ENCODE data around the gene SEC24D. TPM values are rescaled to one million over a fixed set of nuclear protein-coding genes. Genes with fewer than 3 reads are reported as not detected.

The SEC24D gene
- total and polyA plus RNA-seq, 2 experiments from 2014 or later = 37.6 to 94.8 TPM

DNA sequence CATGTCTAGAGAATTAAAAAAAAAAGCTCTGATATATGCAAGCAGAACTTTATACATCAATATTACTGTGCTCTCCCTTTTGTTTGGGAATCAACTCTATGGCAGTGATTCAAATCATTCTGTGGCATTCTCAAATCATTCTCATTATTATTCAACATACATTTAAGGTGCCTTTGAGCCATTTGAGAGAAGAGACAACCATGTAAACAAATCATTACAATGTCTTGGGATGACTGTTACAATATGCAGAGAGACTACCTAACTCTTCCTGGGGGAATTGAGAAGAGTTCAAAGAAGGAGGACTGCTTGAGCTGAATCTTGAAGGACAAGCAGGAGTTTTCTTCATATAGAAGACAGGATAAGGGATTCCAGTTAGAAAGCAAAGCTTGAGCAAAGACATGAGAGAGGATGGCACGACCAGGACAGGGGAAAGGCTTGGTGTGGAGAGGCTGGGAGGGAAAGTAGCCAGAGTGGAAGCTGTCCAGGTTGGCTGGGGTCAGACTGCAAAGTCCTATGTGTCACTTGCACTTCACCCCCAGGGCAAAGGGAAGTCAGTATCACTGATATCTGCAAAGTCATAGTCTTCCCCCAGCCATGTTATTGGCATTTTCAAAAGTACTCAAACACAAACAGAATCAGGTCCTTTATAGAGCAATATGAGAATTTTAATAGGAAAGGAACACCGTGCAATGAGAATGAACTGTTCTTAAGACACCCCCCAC lies 9.0 kb downstream of the SEC24D start (continued):
- TF ChIP-seq, protein P1, sequence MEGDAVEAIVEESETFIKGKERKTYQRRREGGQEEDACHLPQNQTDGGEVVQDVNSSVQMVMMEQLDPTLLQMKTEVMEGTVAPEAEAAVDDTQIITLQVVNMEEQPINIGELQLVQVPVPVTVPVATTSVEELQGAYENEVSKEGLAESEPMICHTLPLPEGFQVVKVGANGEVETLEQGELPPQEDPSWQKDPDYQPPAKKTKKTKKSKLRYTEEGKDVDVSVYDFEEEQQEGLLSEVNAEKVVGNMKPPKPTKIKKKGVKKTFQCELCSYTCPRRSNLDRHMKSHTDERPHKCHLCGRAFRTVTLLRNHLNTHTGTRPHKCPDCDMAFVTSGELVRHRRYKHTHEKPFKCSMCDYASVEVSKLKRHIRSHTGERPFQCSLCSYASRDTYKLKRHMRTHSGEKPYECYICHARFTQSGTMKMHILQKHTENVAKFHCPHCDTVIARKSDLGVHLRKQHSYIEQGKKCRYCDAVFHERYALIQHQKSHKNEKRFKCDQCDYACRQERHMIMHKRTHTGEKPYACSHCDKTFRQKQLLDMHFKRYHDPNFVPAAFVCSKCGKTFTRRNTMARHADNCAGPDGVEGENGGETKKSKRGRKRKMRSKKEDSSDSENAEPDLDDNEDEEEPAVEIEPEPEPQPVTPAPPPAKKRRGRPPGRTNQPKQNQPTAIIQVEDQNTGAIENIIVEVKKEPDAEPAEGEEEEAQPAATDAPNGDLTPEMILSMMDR (conservative IDR thresholded peaks at IDR 0.05; ENCODE audit: low read depth in 2 of 2) = no peak

DNA sequence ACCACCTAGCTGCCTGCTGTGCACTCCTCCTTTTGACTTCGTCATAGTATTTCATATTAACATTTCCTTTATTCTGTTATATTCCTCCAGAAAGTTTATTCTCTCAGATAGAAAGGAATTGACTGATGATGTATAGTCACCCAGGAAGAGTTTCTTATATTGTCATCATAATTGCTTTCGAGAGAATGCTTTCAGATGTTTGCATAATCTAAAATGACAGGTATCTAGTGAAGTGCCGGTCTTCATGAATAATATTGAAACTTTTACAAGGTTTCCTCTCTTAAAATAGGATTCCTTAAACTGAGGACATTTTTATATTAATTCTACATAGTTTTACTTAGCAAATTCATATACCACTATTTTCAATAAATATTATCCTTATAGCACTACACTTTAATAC lies 10.1 kb downstream of the SEC24D start:
- peaks cover 2% of the 10 kb centered on the region for H3K27me3 Mint-ChIP-seq (ENCODE audit: insufficient read depth, low read depth, poor library complexity)
- H3K4me3 ChIP-seq = no peak overlapping the region
- peaks cover 100% of the 10 kb centered on the region for H3K79me2 ChIP-seq (replicated peaks; ENCODE audit: insufficient read depth)
- H3K4me1 Mint-ChIP-seq = peaks cover 38% of the 10 kb centered on the region
- no peaks in the 10 kb centered on the region for H3K9me3 Mint-ChIP-seq
- DNase-seq (ENCODE audit: low spot score) (no peak), ATAC-seq (no peak)
- no peak overlapping the region for H3K4me3 Mint-ChIP-seq
- 0 out of 2 replicates have a peak, but pooled peaks cover 10% of the 10 kb centered on the region for H3F3A ChIP-seq (replicated peaks; ENCODE audit: low read depth)
- no peaks in the 10 kb centered on the region for H3K27me3 ChIP-seq (ENCODE audit: insufficient read depth)
- H3K36me3 Mint-ChIP-seq (ENCODE audit: low read depth) = peaks cover 48% of the 10 kb centered on the region
- H3K9me2 ChIP-seq (ENCODE audit: insufficient read depth) = no peaks in the 10 kb centered on the region
- H3K27ac Mint-ChIP-seq = peak overlapping the region; percentile 75
- H4K20me1 ChIP-seq (replicated peaks; ENCODE audit: insufficient read depth) = peaks cover 25% of the 10 kb centered on the region
- H3K4me1 ChIP-seq (ENCODE audit: insufficient read depth) = peaks cover 39% of the 10 kb centered on the region
- peaks cover 26% of the 10 kb centered on the region for H3K36me3 ChIP-seq (ENCODE audit: insufficient read depth)
- no peak overlapping the region; the same call in 1 of the 2 replicates for H3K27ac ChIP-seq (ENCODE audit: low read depth)
- H3K4me2 ChIP-seq = no peak overlapping the region
- H2AFZ ChIP-seq = no peak overlapping the region
- TF ChIP-seq JUNB (IDR thresholded peaks at IDR 0.05; ENCODE audit: unreplicated experiment) (no peak), EZH2phosphoT487 (IDR thresholded peaks at IDR 0.05; ENCODE audit: unreplicated experiment) (no peak), CREB1 (CRISPR knock-in tag; IDR thresholded peaks at IDR 0.05; ENCODE audit: low read depth) (no peak), ZNF114 (CRISPR knock-in tag; IDR thresholded peaks at IDR 0.05) (no peak), POLR2AphosphoS5 (IDR thresholded peaks at IDR 0.05; ENCODE audit: low read depth) (no peak), EZH2 (IDR thresholded peaks at IDR 0.05; ENCODE audit: low read depth, unreplicated experiment) (no peak), NANOG (IDR thresholded peaks at IDR 0.05; ENCODE audit: borderline replicate concordance) (no peak)
- TF ChIP-seq, protein P2, sequence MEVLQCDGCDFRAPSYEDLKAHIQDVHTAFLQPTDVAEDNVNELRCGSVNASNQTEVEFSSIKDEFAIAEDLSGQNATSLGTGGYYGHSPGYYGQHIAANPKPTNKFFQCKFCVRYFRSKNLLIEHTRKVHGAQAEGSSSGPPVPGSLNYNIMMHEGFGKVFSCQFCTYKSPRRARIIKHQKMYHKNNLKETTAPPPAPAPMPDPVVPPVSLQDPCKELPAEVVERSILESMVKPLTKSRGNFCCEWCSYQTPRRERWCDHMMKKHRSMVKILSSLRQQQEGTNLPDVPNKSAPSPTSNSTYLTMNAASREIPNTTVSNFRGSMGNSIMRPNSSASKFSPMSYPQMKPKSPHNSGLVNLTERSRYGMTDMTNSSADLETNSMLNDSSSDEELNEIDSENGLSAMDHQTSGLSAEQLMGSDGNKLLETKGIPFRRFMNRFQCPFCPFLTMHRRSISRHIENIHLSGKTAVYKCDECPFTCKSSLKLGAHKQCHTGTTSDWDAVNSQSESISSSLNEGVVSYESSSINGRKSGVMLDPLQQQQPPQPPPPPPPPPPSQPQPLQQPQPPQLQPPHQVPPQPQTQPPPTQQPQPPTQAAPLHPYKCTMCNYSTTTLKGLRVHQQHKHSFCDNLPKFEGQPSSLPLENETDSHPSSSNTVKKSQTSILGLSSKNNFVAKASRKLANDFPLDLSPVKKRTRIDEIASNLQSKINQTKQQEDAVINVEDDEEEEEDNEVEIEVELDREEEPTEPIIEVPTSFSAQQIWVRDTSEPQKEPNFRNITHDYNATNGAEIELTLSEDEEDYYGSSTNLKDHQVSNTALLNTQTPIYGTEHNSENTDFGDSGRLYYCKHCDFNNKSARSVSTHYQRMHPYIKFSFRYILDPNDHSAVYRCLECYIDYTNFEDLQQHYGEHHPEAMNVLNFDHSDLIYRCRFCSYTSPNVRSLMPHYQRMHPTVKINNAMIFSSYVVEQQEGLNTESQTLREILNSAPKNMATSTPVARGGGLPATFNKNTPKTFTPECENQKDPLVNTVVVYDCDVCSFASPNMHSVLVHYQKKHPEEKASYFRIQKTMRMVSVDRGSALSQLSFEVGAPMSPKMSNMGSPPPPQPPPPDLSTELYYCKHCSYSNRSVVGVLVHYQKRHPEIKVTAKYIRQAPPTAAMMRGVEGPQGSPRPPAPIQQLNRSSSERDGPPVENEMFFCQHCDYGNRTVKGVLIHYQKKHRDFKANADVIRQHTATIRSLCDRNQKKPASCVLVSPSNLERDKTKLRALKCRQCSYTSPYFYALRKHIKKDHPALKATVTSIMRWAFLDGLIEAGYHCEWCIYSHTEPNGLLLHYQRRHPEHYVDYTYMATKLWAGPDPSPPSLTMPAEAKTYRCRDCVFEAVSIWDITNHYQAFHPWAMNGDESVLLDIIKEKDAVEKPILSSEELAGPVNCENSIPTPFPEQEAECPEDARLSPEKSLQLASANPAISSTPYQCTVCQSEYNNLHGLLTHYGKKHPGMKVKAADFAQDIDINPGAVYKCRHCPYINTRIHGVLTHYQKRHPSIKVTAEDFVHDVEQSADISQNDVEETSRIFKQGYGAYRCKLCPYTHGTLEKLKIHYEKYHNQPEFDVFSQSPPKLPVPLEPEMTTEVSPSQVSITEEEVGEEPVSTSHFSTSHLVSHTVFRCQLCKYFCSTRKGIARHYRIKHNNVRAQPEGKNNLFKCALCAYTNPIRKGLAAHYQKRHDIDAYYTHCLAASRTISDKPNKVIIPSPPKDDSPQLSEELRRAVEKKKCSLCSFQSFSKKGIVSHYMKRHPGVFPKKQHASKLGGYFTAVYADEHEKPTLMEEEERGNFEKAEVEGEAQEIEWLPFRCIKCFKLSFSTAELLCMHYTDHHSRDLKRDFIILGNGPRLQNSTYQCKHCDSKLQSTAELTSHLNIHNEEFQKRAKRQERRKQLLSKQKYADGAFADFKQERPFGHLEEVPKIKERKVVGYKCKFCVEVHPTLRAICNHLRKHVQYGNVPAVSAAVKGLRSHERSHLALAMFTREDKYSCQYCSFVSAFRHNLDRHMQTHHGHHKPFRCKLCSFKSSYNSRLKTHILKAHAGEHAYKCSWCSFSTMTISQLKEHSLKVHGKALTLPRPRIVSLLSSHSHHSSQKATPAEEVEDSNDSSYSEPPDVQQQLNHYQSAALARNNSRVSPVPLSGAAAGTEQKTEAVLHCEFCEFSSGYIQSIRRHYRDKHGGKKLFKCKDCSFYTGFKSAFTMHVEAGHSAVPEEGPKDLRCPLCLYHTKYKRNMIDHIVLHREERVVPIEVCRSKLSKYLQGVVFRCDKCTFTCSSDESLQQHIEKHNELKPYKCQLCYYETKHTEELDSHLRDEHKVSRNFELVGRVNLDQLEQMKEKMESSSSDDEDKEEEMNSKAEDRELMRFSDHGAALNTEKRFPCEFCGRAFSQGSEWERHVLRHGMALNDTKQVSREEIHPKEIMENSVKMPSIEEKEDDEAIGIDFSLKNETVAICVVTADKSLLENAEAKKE (CRISPR knock-in tag; IDR thresholded peaks at IDR 0.05) = no peak
- TF ChIP-seq, protein P3, sequence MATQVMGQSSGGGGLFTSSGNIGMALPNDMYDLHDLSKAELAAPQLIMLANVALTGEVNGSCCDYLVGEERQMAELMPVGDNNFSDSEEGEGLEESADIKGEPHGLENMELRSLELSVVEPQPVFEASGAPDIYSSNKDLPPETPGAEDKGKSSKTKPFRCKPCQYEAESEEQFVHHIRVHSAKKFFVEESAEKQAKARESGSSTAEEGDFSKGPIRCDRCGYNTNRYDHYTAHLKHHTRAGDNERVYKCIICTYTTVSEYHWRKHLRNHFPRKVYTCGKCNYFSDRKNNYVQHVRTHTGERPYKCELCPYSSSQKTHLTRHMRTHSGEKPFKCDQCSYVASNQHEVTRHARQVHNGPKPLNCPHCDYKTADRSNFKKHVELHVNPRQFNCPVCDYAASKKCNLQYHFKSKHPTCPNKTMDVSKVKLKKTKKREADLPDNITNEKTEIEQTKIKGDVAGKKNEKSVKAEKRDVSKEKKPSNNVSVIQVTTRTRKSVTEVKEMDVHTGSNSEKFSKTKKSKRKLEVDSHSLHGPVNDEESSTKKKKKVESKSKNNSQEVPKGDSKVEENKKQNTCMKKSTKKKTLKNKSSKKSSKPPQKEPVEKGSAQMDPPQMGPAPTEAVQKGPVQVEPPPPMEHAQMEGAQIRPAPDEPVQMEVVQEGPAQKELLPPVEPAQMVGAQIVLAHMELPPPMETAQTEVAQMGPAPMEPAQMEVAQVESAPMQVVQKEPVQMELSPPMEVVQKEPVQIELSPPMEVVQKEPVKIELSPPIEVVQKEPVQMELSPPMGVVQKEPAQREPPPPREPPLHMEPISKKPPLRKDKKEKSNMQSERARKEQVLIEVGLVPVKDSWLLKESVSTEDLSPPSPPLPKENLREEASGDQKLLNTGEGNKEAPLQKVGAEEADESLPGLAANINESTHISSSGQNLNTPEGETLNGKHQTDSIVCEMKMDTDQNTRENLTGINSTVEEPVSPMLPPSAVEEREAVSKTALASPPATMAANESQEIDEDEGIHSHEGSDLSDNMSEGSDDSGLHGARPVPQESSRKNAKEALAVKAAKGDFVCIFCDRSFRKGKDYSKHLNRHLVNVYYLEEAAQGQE (IDR thresholded peaks at IDR 0.05; ENCODE audit: unreplicated experiment) = no peak
- TF ChIP-seq, protein P4, sequence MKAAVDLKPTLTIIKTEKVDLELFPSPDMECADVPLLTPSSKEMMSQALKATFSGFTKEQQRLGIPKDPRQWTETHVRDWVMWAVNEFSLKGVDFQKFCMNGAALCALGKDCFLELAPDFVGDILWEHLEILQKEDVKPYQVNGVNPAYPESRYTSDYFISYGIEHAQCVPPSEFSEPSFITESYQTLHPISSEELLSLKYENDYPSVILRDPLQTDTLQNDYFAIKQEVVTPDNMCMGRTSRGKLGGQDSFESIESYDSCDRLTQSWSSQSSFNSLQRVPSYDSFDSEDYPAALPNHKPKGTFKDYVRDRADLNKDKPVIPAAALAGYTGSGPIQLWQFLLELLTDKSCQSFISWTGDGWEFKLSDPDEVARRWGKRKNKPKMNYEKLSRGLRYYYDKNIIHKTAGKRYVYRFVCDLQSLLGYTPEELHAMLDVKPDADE (IDR thresholded peaks at IDR 0.05) = no peak
